GM21360 (cell line): Measurements from ENCODE around the gene TECPR1.
A peak's percentile ranks its signal among the peaks of the same experiment; 100 is the strongest.

Source experiments
- ATAC-seq: cut with Tn5 transposase; IDR thresholded peaks from one replicate; pipeline ENCODE4 v1.9.1; 2021; ENCODE audit warnings: mild to moderate bottlenecking, moderate library complexity; ENCODE audit not compliant: unreplicated experiment

TECPR1 gene

GRCh38 chr7:98166668-98166970, 85.4 kb downstream of the TECPR1 start:
- ATAC-seq, result no peak

DNA sequence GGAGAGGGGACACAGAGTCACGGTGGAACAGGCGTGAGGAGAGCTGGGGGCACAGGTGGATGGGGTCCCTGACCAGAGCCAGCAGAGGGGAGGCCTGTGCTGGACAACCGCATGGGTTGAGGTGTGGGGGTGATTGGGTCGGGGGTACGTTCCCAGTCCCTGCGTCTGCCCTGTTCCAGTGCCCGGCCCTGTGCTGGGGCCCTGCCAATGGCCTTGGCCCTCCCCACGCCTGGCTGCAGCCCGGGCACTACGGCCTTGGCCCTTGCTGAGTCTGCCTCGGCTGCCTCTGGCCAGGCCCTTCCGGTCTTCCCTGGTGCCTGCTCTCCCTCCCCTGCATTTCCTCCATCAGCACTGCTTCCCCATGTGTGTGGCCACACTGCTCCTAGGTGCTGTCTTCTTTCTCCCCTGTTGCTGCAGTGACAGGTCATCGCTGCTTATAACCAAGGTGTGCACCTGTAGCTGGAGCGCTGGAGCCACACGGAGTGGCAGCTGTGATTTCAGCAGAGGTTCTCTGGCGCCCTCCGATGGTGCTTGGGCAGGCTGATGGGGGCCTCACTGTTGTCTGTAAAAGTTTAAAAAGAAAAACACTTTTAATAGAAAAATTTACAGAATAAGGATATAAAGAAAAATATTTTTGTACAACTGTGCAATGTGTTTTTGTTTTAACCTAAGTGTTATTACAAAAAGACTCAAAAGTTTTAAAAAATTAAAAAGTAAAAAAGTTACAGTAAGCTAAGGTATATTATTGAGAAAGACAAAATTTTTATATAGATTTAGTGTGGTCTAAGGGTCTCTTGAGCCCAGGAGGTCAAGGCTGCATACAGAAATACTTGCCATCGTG, 86.0 kb downstream of the TECPR1 start:
- ATAC-seq, result peak; percentile 66
